HEK293T (cell line): Measurements from ENCODE around the gene ELOA.

Source experiments
- CTCF ChIA-PET: fragments of 350-600 bp; formaldehyde crosslinking; extraction: SDS; loops from one replicate; lab custom pipeline; 2021; ENCODE audit warnings: antibody characterized with exemption, inconsistent platforms; lab: Yijun Ruan, JAX
- POLR2A ChIA-PET: fragments of 350-600 bp; formaldehyde crosslinking; extraction: SDS; loops from one replicate; lab custom pipeline; 2020; ENCODE audit warnings: antibody characterized with exemption, inconsistent platforms; lab: Yijun Ruan, JAX
- DNase-seq: peaks from one replicate; pipeline ENCODE4 v3.0.0; 2012; ENCODE audit warnings: mixed read lengths; ENCODE audit errors: extremely low spot score
- ARNT ChIP-seq: fragments of 450-650 bp; IDR thresholded peaks from 2 replicates; pipeline ENCODE4 v1.6.1; 2017; ENCODE audit warnings: mild to moderate bottlenecking
- BHLHE40 ChIP-seq: fragments of 450-650 bp; IDR thresholded peaks from 2 replicates; pipeline ENCODE4 v1.6.1; 2016; ENCODE audit warnings: mild to moderate bottlenecking, moderate library complexity, borderline replicate concordance
- CTBP1 ChIP-seq: fragments of 450-650 bp; IDR thresholded peaks from 2 replicates; pipeline ENCODE4 v1.6.1; 2016; ENCODE audit warnings: borderline replicate concordance
- ELF4 ChIP-seq: fragments of 450-650 bp; IDR thresholded peaks from 2 replicates; pipeline ENCODE4 v1.6.1; 2017; ENCODE audit warnings: antibody characterized with exemption
- FOXA1 ChIP-seq: fragments of 450-650 bp; IDR thresholded peaks from 2 replicates; pipeline ENCODE4 v1.6.1; 2016; ENCODE audit warnings: mild to moderate bottlenecking
- FOXK2 ChIP-seq: fragments of 450-650 bp; IDR thresholded peaks from 2 replicates; pipeline ENCODE4 v1.6.1; 2016; ENCODE audit warnings: mild to moderate bottlenecking
- FOXM1 ChIP-seq: fragments of 450-650 bp; IDR thresholded peaks from 2 replicates; pipeline ENCODE4 v1.6.1; 2017; ENCODE audit warnings: mild to moderate bottlenecking, borderline replicate concordance
- HDGF ChIP-seq: fragments of 450-650 bp; IDR thresholded peaks from 2 replicates; pipeline ENCODE4 v1.6.1; 2017; ENCODE audit warnings: antibody characterized with exemption, borderline replicate concordance
- L3MBTL2 ChIP-seq: fragments of 450-650 bp; conservative IDR thresholded peaks from 2 replicates; pipeline ENCODE4 v1.6.1; 2016; ENCODE audit warnings: mild to moderate bottlenecking
- LEF1 ChIP-seq: fragments of 450-650 bp; IDR thresholded peaks from 2 replicates; pipeline ENCODE4 v1.6.1; 2017; ENCODE audit warnings: mild to moderate bottlenecking, borderline replicate concordance
- NFRKB ChIP-seq: fragments of 450-650 bp; IDR thresholded peaks from 2 replicates; pipeline ENCODE4 v1.6.1; 2016; ENCODE audit warnings: mild to moderate bottlenecking, moderate library complexity
- SP1 ChIP-seq: fragments of 450-650 bp; IDR thresholded peaks from 2 replicates; pipeline ENCODE4 v1.6.1; 2017
- SUZ12 ChIP-seq: fragments of 450-650 bp; IDR thresholded peaks from 2 replicates; pipeline ENCODE4 v1.6.1; 2016; ENCODE audit warnings: mild to moderate bottlenecking
- TARDBP ChIP-seq: fragments of 450-650 bp; IDR thresholded peaks from 2 replicates; pipeline ENCODE4 v1.6.1; 2016
- ZNF384 ChIP-seq: fragments of 450-650 bp; IDR thresholded peaks from 2 replicates; pipeline ENCODE4 v1.6.1; 2016
- TF ChIP-seq, protein P1 (sequence below): fragments of 450-650 bp; IDR thresholded peaks from 2 replicates; pipeline ENCODE4 v1.6.1; 2016

Gene ELOA

DNA sequence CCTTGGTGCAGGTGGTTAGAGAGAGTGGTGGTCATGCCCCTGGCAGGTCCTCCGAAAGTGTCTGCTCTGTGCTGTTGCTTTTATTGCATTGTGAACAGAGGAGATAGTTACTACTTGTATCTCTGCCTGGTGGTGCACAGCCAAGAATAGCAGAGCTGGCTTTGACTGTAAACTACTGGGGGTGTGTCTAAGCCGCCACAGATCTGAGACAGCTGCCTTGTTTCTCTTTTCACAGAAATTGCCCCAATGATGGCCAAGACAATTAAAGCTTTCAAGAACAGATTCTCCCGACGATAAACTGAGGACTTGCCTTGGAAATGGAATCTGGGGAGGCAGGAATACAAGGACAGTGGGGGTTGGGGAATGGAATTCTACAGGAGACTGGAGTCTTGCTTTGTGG lies 16.0 kb downstream of the ELOA start:
- no peak for TF ChIP-seq HDGF
- TF ChIP-seq L3MBTL2 = no peak
- no peak for TF ChIP-seq BHLHE40
- no peak for TF ChIP-seq ZNF384
- no peak for TF ChIP-seq ARNT
- no peak for TF ChIP-seq NFRKB
- DNase-seq = no peak
- POLR2A ChIA-PET = interaction anchor here (0.6 to 1.5 kb wide), 2 partner anchors 19 to 151 kb away, joined by 3 read pairs; partner anchors contain the start of gene PITHD1
- CTCF ChIA-PET = no interaction called here

DNA sequence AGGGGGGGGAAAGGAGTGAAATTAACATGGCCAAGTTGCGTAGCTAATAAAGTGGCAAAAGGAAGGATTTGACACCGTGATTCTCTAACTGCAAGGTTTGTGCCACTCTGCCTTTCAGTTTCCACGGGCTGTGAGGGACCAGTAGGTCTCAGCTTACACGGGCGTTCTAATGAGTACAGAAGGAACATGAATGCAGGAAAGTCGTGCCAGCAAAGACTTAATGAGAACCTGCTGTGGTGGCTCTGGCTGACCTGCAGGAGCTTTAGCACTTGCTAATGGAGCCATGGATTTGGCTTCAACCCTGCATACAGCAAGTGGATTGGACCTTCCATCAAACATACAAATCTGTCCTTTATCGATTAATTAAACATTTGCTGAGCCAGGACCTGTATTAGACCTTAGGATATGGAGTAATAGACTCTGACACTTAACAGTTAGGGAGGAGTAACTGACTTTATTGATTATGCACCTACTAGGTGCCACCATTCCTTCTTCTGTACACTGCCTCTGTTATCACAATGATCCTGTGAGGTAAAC lies 19.8 kb downstream of the ELOA start:
- no peak for DNase-seq
- ChIA-PET CTCF (no interaction called here), POLR2A (interaction anchor here (0.7 to 1.0 kb wide), 2 partner anchors 20 to 72 kb away, joined by 3 to 4 read pairs; partner anchors contain the start of genes ELOA and RPL11)

DNA sequence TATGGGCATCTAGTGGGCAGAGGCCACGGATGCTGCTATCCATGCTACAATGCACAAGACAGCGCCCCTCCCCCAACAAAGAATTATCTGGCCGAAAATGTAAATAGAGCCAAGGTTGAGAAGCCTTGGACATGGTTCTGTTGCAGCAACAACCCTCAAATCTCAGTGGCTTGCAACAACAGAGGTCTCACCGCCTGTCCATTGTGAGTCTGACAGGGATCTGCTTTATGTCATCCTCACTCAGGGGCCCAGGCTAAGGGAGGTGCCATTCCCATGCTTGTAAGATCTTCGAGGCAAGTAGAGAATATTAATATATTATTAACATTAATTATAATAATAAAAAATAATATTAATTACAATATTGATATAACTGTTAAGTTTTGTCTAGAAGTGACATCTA lies 25.5 kb downstream of the ELOA start:
- ChIA-PET POLR2A (no interaction called here), CTCF (interaction anchor here (0.6 kb wide), 1 partner anchor 9 kb away, joined by 4 read pairs; the partner anchor contains the start of gene PITHD1)
- TF ChIP-seq NFRKB (no peak), FOXM1 (no peak), CTBP1 (no peak), ELF4 (no peak), ARNT (no peak), LEF1 (no peak), TARDBP (no peak), SUZ12 (no peak), FOXA1 (no peak)
- TF ChIP-seq, protein P1, sequence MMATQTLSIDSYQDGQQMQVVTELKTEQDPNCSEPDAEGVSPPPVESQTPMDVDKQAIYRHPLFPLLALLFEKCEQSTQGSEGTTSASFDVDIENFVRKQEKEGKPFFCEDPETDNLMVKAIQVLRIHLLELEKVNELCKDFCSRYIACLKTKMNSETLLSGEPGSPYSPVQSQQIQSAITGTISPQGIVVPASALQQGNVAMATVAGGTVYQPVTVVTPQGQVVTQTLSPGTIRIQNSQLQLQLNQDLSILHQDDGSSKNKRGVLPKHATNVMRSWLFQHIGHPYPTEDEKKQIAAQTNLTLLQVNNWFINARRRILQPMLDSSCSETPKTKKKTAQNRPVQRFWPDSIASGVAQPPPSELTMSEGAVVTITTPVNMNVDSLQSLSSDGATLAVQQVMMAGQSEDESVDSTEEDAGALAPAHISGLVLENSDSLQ = no peak
- DNase-seq = no peak

More for the DNA sequence above, 19.8 kb downstream of the ELOA start:
- TF ChIP-seq, protein P1 = no peak
- TF ChIP-seq LEF1 (no peak), SUZ12 (no peak), HDGF (no peak), ARNT (no peak), L3MBTL2 (no peak), CTBP1 (no peak), FOXM1 (no peak), TARDBP (no peak), NFRKB (no peak), BHLHE40 (no peak), FOXK2 (no peak), SP1 (no peak), ELF4 (no peak), FOXA1 (no peak), ZNF384 (no peak)

DNA sequence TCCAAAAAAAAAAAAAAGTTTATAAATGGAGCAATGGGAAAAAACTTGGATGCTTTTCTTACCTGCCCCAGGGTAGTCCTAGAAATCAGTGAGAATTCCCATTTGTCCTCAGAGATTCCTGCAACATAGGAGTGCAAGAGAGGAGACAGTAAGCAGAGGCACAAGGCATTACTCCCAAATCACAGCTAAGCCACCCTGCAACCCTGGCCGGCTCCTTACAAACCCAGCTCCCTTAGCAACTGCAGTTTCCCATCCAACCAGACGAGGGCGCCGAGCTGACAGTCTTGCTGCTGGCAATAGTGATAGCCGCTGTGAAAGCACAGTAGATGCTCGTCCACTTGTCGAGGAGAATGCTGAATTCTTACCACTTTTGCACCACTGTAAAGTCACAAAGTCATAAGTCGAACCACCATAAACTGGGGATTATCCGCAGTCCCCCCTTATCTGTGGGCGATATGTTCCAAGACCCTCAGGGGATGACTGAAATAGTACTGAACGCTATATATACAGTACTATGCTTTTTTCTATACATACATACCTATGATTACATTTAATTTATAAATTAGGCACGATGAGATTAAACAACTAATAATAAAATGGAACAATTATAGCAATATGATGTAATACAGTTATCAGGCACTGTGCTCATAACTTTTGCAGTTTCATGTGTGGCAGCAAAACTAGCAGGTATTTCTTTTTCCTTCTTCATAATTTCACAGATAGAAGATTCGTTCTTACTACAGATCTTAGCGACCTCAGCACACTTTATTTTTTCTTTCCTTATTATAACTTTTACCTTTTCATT lies 29.0 kb downstream of the ELOA start:
- POLR2A ChIA-PET = interaction anchor here (0.9 to 1.3 kb wide), 3 partner anchors 29 to 144 kb away, joined by 3 to 7 read pairs (median 4); partner anchors contain the start of genes ELOA and HMGCL

DNA sequence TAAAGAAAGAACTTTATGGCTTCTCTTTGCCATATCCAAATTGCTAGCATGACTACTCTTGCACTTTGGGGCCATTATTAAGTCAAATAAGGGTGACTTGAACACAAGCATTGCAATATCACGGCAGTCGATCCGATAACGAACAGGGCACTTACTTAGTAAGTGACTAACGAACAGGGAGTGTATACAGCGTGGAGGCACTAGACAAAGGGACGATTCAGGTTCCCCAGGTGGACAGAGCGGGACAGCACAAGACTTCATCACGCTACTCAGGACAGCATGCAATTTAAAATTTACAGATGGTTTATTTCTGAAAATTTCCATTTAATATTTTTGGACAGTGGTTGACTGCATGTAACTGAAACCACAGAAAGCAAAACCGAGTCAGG lies 29.6 kb downstream of the ELOA start:
- TF ChIP-seq SP1 = no peak
- TF ChIP-seq L3MBTL2 = no peak
- no peak for TF ChIP-seq FOXK2
- TF ChIP-seq NFRKB = no peak
- TF ChIP-seq SUZ12 = no peak
- TF ChIP-seq TARDBP = no peak
- TF ChIP-seq HDGF = no peak
- TF ChIP-seq FOXA1 = no peak
- no peak for TF ChIP-seq ARNT
- TF ChIP-seq, protein P1 = no peak
- TF ChIP-seq ELF4 = no peak
- TF ChIP-seq ZNF384 = no peak
- TF ChIP-seq BHLHE40 = no peak
- TF ChIP-seq FOXM1 = no peak
- TF ChIP-seq CTBP1 = no peak
- no peak for TF ChIP-seq LEF1
- DNase-seq = no peak
- ChIA-PET CTCF (no interaction called here), POLR2A (no interaction called here)

More for the DNA sequence above, 29.0 kb downstream of the ELOA start:
- peak; percentile 83 for DNase-seq
- CTCF ChIA-PET = interaction anchor here (0.6 to 1.8 kb wide), 12 partner anchors 8 to 251 kb away, joined by 3 to 13 read pairs (median 4); no protein-coding TSS in a partner anchor
- no peak for TF ChIP-seq SUZ12
- TF ChIP-seq FOXM1 = no peak
- no peak for TF ChIP-seq TARDBP

DNA sequence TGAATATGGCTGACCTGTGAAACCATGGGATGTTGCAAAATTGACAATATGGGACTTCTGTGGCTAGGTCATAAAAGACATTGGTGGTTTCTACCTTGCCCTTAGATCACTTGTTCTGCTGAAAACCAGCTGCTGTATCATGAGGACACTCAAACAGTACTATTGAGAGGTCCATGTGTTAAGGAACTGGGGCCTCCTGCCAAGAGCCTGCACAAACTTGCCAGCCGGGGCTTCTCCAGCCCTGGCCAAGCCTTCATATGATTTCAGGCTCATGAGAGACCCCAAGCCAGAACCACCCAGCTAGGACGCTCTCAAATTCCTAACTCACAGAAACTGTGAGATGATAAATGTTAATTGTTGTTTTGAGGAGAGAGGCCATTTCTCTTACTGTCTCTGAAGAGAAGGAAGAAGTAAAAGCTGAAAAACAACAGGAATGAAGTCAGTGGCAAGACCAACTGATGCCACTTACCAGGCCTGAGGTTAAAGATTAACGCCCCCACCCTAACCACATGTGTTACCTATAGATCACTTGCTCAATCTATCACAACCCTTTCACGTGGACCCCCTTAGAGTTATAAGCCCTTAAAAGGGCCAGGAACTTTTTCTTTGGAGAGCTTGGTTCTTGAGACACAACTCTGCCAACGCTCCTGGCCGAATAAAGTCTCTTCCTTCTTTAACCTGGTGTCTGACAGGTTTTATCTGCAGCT lies 31.1 kb downstream of the ELOA start:
- POLR2A ChIA-PET = interaction anchor here (1.2 kb wide), 1 partner anchor 10 kb away, joined by 3 read pairs; no protein-coding TSS in a partner anchor
- no peak for DNase-seq
- CTCF ChIA-PET = no interaction called here
- no peak for TF ChIP-seq NFRKB
- TF ChIP-seq L3MBTL2 = no peak
- no peak for TF ChIP-seq HDGF
- no peak for TF ChIP-seq LEF1
- TF ChIP-seq, protein P1 = no peak
- TF ChIP-seq FOXK2 = no peak
- TF ChIP-seq ZNF384 = no peak
- no peak for TF ChIP-seq FOXA1
- TF ChIP-seq TARDBP = no peak
- no peak for TF ChIP-seq ELF4
- TF ChIP-seq CTBP1 = no peak
- TF ChIP-seq SP1 = no peak
